WERI-Rb-1 (cell line): ENCODE measurements around the gene ZBTB42.

Source experiments
- DNase-seq: peaks from one replicate; pipeline ENCODE4 v3.0.0-alpha.2; 2020
- H3K27ac ChIP-seq: fragments of 250-450 bp; sonication (Bioruptor Pico); 2 replicates; pipeline ENCODE4 v1.5.1; 2020; ENCODE audit warnings: mild to moderate bottlenecking, moderate library complexity
- H3K27me3 ChIP-seq: fragments of 250-450 bp; sonication (Bioruptor Pico); 2 replicates; pipeline ENCODE4 v1.5.1; 2021; ENCODE audit warnings: mild to moderate bottlenecking, low read depth, moderate library complexity; ENCODE audit not compliant: insufficient read depth, severe bottlenecking
- H3K36me3 ChIP-seq: fragments of 250-450 bp; sonication (Bioruptor Pico); 2 replicates; pipeline ENCODE4 v1.5.1; 2020; ENCODE audit warnings: mild to moderate bottlenecking, moderate library complexity
- H3K4me3 ChIP-seq: 2 replicates; pipeline ENCODE4 v1.5.1; 2011; ENCODE audit warnings: low read depth, mild to moderate bottlenecking, control low read depth, low read length
- H3K9me3 ChIP-seq: fragments of 250-450 bp; sonication (Bioruptor Pico); 2 replicates; pipeline ENCODE4 v1.5.1; 2021; ENCODE audit warnings: mild to moderate bottlenecking, moderate library complexity; ENCODE audit not compliant: severe bottlenecking
- TF ChIP-seq, protein P1 (sequence below): IDR thresholded peaks from 2 replicates; pipeline ENCODE4 v1.5.1; 2011; ENCODE audit warnings: low read depth, mild to moderate bottlenecking, control low read depth, inconsistent platforms, low read length

ZBTB42 gene

GRCh38 chr14:104794993-104795780 is 5.7 kb upstream of the ZBTB42 start, which contains the start of gene AKT1:
Gene AKT1 (minus strand): TSS chr14:104795748. CDS start chr14:104792643, 3,105 bp downstream.
- no peak for DNase-seq
- Histone ChIP-seq H3K36me3 (peaks cover 24% of the 10 kb centered on the region), H3K27me3 (no peaks in the 10 kb centered on the region), H3K4me3 (peak within 1 kb of the TSS; percentile 60), H3K27ac (peak within 1 kb of the TSS; percentile 74), H3K9me3 (no peaks in the 10 kb centered on the region)
- TF ChIP-seq, protein P1, sequence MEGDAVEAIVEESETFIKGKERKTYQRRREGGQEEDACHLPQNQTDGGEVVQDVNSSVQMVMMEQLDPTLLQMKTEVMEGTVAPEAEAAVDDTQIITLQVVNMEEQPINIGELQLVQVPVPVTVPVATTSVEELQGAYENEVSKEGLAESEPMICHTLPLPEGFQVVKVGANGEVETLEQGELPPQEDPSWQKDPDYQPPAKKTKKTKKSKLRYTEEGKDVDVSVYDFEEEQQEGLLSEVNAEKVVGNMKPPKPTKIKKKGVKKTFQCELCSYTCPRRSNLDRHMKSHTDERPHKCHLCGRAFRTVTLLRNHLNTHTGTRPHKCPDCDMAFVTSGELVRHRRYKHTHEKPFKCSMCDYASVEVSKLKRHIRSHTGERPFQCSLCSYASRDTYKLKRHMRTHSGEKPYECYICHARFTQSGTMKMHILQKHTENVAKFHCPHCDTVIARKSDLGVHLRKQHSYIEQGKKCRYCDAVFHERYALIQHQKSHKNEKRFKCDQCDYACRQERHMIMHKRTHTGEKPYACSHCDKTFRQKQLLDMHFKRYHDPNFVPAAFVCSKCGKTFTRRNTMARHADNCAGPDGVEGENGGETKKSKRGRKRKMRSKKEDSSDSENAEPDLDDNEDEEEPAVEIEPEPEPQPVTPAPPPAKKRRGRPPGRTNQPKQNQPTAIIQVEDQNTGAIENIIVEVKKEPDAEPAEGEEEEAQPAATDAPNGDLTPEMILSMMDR, result no peak

DNA sequence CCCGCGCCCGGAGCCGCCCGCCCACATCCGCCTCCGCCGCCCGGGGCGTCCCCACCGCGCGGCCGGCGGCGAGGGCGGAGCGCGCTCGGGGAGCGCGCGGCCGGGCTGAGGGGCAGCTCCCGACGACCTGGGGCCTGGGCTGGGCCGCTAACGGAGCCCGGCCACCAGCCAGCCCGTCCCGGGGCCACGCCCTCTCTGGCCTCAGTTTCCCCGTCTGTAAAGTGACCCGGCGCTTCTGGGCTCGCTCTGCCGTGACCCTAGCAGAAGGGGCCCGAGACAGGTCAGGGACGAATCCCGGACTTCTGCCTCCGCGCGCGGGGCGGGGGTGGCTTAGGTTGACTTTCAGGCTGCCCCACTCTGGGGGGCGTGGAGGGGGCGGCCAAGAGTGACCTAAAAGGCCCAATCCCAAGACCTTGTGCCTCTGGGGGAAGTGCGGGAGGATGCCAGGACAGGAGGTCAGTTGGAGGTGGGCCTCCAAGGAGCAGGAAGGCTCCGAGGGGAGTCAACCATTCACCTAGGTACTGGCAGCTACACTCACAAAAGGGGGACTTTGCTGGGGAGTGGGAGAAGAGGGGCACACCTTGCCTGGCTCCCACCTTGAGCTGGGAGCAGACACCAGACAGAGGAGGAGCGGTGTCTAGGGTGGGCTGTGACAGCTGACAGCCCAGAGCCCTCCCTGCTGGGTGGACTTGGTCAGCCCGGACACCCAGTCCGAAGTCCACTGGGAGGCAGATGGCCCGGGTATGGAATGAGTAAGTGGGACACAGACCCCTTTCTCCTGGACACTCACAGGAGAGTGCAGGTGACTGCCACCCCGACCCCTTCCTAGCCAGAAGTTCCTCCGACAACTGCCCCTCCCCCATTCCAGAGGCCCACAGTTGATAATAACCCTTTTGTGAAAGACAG is 4.9 kb upstream of the ZBTB42 start:
- TF ChIP-seq, protein P1, result no peak
- peak overlapping the region; percentile 41 for H3K4me3 ChIP-seq
- H3K27me3 ChIP-seq, result peaks cover 1% of the 10 kb centered on the region

DNA sequence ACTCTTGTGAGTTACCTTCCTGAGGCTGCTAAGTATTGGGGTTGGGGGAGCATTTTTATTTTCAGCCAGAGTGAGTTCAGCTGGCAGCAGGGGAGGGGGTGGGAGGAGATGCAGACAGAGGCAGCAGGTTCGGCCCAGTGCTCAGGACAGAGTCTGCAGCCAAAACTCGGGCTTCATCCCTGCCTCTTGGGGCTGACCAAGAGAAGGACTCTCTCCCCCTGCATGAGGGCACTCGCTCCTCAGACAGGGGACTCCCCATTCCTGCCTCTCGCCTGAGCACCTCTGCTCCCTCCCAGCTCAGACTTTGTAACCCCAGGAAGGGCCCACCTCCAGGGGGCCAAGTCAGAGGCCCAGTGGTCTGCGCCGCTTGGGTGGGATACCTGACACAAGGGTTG is 4.2 kb upstream of the ZBTB42 start:
- DNase-seq, result no peak
- H3K27ac ChIP-seq, result no peak overlapping the region
- TF ChIP-seq, protein P1, result no peak
- H3K9me3 ChIP-seq, result no peaks in the 10 kb centered on the region
- peaks cover 8% of the 10 kb centered on the region for H3K27me3 ChIP-seq
- H3K36me3 ChIP-seq, result peaks cover 11% of the 10 kb centered on the region
- no peak overlapping the region for H3K4me3 ChIP-seq

More for the DNA sequence above, 4.9 kb upstream of the ZBTB42 start:
- peak; percentile 33 for DNase-seq
- peaks cover 17% of the 10 kb centered on the region for H3K36me3 ChIP-seq
- H3K27ac ChIP-seq, result 0 out of 2 replicates have a peak overlapping the region, but pooled peaks have one; percentile 45
- H3K9me3 ChIP-seq, result no peaks in the 10 kb centered on the region

- peaks cover 11% of the 10 kb centered on the region for H3K27me3 ChIP-seq
- TF ChIP-seq, protein P1, result peak; percentile 24; the same call in 1 of the 2 replicates
- no peak overlapping the region for H3K27ac ChIP-seq
- H3K4me3 ChIP-seq, result no peak overlapping the region
- peaks cover 4% of the 10 kb centered on the region for H3K36me3 ChIP-seq
- DNase-seq, result peak; percentile 75
- no peaks in the 10 kb centered on the region for H3K9me3 ChIP-seq
Measured at GRCh38 chr14:104797115-104798044, 3.5 kb upstream of the ZBTB42 start.
